ENCODE results near the gene RABL6.

The RABL6 gene

DNA sequence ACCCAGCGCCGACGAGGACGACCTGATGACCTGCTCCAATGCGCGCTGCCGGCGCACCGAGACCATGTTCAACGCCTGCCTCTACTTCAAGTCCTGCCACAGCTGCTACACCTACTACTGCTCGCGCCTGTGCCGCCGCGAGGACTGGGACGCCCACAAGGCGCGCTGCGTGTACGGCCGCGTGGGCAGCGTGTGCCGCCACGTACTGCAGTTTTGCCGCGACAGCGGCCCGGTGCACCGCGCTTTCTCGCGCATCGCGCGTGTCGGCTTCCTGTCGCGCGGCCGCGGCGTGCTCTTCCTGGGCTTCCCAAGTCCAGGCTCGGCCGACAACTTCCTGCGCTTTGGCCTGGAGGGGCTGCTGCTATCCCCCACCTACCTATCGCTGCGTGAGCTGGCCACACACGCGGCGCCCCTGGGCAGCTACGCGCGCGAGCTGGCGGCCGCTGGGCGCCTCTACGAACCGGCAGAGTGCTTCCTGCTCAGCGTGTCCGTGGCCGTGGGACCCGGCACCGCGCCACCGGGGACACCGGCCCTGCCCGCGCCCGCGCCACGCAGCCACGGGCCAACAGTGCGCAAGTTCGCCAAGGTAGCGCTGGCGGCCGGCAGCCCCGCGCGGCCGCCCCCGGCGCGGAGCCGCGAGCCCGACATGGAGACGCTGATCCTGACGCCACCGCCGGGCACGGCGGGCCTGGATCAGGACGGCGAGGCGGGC, 38.8 kb downstream of the RABL6 start:
- Histone ChIP-seq H3K27ac (replicated peaks) (no peak overlapping the region), H3K4me3 (replicated peaks; ENCODE audit: insufficient read depth, low read length) (no peak overlapping the region), H3K27me3 (ENCODE audit: insufficient read depth, poor library complexity, severe bottlenecking) (peaks cover 8% of the 10 kb centered on the region)
- TF ChIP-seq GABPA (IDR thresholded peaks at IDR 0.05; ENCODE audit: low read depth) (no peak), POLR2AphosphoS5 (IDR thresholded peaks at IDR 0.05; ENCODE audit: low read depth) (no peak), SPI1 (IDR thresholded peaks at IDR 0.05; ENCODE audit: borderline replicate concordance, low read depth) (no peak)
- TF ChIP-seq, protein P1, sequence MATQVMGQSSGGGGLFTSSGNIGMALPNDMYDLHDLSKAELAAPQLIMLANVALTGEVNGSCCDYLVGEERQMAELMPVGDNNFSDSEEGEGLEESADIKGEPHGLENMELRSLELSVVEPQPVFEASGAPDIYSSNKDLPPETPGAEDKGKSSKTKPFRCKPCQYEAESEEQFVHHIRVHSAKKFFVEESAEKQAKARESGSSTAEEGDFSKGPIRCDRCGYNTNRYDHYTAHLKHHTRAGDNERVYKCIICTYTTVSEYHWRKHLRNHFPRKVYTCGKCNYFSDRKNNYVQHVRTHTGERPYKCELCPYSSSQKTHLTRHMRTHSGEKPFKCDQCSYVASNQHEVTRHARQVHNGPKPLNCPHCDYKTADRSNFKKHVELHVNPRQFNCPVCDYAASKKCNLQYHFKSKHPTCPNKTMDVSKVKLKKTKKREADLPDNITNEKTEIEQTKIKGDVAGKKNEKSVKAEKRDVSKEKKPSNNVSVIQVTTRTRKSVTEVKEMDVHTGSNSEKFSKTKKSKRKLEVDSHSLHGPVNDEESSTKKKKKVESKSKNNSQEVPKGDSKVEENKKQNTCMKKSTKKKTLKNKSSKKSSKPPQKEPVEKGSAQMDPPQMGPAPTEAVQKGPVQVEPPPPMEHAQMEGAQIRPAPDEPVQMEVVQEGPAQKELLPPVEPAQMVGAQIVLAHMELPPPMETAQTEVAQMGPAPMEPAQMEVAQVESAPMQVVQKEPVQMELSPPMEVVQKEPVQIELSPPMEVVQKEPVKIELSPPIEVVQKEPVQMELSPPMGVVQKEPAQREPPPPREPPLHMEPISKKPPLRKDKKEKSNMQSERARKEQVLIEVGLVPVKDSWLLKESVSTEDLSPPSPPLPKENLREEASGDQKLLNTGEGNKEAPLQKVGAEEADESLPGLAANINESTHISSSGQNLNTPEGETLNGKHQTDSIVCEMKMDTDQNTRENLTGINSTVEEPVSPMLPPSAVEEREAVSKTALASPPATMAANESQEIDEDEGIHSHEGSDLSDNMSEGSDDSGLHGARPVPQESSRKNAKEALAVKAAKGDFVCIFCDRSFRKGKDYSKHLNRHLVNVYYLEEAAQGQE (IDR thresholded peaks at IDR 0.05; ENCODE audit: insufficient replicate concordance, low read depth) = no peak
- TF ChIP-seq, protein P2, sequence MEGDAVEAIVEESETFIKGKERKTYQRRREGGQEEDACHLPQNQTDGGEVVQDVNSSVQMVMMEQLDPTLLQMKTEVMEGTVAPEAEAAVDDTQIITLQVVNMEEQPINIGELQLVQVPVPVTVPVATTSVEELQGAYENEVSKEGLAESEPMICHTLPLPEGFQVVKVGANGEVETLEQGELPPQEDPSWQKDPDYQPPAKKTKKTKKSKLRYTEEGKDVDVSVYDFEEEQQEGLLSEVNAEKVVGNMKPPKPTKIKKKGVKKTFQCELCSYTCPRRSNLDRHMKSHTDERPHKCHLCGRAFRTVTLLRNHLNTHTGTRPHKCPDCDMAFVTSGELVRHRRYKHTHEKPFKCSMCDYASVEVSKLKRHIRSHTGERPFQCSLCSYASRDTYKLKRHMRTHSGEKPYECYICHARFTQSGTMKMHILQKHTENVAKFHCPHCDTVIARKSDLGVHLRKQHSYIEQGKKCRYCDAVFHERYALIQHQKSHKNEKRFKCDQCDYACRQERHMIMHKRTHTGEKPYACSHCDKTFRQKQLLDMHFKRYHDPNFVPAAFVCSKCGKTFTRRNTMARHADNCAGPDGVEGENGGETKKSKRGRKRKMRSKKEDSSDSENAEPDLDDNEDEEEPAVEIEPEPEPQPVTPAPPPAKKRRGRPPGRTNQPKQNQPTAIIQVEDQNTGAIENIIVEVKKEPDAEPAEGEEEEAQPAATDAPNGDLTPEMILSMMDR (IDR thresholded peaks at IDR 0.05; ENCODE audit: insufficient read depth, low read length) = no peak
- no peak for DNase-seq (ENCODE audit: low read depth in 1 of 2, low spot score in 1 of 2)

DNA sequence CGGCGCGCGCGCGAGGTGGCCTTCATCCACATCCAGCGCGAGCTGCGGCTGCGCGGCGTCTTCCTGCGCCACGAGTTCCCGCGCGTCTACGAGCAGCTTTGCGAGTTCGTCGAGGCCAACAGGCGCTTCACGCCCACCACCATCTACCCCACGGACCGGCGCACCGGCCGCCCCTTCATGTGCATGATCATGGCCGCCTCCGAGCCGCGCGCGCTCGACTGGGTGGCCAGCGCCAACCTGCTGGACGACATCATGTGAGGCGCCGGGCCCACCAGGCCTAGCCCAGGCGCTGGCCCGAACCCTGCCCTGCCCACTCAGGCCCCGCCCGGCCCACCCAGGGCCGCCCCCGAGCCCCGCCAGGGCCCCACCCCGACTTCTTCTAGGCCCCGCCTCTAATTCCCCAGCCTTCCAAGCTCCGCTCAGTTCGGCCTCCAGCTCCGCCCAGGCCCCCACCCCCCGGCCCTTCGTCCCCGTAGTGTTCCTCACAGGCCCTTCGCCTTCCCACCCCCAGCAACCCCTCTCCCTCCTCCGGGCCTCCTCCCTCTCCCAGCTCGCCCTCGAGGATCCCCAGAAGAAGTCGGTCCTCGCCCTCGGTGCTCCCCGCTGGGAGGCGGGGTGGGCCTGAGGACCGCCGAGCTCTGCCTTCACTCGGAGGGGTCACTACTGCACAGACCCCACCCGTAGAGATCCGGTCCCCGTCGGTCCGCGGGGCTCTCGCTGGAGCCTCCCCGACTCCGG, 39.5 kb downstream of the RABL6 start:
- DNase-seq (ENCODE audit: low read depth in 1 of 2, low spot score in 1 of 2) = peak in 1 of 2 experiments; percentile 29
- Histone ChIP-seq H3K27ac (replicated peaks) (no peak overlapping the region), H3K27me3 (ENCODE audit: insufficient read depth, poor library complexity, severe bottlenecking) (peaks cover 8% of the 10 kb centered on the region), H3K4me3 (replicated peaks; ENCODE audit: insufficient read depth, low read length) (peak overlapping the region; percentile 93)
- TF ChIP-seq GABPA (IDR thresholded peaks at IDR 0.05; ENCODE audit: low read depth) (no peak), SPI1 (IDR thresholded peaks at IDR 0.05; ENCODE audit: borderline replicate concordance, low read depth) (no peak), POLR2AphosphoS5 (IDR thresholded peaks at IDR 0.05; ENCODE audit: low read depth) (no peak)
- TF ChIP-seq, protein P1 (IDR thresholded peaks at IDR 0.05; ENCODE audit: insufficient replicate concordance, low read depth) = no peak
- TF ChIP-seq, protein P2 (IDR thresholded peaks at IDR 0.05; ENCODE audit: insufficient read depth, low read length) = no peak

DNA sequence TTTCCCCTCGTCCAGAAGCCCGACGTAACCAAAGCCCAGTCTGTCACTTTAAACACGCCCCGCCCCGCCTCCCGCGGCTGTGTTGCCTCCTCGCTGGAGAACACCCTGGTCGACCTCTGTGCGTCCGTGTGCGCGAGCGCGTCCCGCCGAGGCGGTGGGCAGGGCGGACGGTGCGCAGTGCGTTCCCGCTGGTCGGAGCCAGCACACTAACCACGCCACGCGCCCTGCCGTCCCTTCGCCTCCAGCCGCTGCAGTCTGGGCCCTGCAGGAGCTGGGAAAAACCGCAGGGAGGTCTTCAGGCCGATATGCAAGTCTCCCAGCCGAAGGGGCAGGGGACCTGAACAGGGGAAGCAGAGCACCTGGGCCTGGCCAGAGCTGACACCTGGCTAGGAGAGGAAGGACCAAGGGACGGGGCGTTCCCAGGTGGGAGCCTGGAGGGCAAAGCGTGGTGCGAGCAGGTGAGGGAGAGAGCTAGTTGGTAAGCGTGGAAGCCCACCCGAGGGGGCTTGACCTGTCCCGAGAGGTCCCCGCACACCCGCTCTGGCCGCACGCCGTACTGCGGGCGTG, 40.2 kb downstream of the RABL6 start:
- peak; percentile 82 to 88 for DNase-seq (ENCODE audit: low read depth in 1 of 2, low spot score in 1 of 2)

More for the DNA sequence above, 40.2 kb downstream of the RABL6 start:
- H3K4me3 ChIP-seq (replicated peaks; ENCODE audit: insufficient read depth, low read length) = peak overlapping the region; percentile 93
- H3K27ac ChIP-seq (replicated peaks) = peak overlapping the region; percentile 88
- peaks cover 8% of the 10 kb centered on the region for H3K27me3 ChIP-seq (ENCODE audit: insufficient read depth, poor library complexity, severe bottlenecking)
- TF ChIP-seq SPI1 (IDR thresholded peaks at IDR 0.05; ENCODE audit: borderline replicate concordance, low read depth) (no peak), GABPA (IDR thresholded peaks at IDR 0.05; ENCODE audit: low read depth) (no peak), POLR2AphosphoS5 (IDR thresholded peaks at IDR 0.05; ENCODE audit: low read depth) (peak; percentile 83)
- TF ChIP-seq, protein P1 (IDR thresholded peaks at IDR 0.05; ENCODE audit: insufficient replicate concordance, low read depth) = no peak
- TF ChIP-seq, protein P2 (IDR thresholded peaks at IDR 0.05; ENCODE audit: insufficient read depth, low read length) = no peak
